Lower leg skin (tissue), 3 donors: ENCODE results near the gene SV2C.

Experiments used
- CTCF ChIP-seq, 3 donors: fragments of 450-650 bp; IDR thresholded peaks; one replicate each; pipeline ENCODE4 v1.5.1; 2016; ENCODE audit warnings: antibody characterized with exemption in 3 of 3, mild to moderate bottlenecking in 3 of 3, moderate library complexity in 2 of 3
- POLR2A ChIP-seq, 2 donors: fragments of 450-650 bp; IDR thresholded peaks; one replicate each; pipeline ENCODE4 v1.6.1; 2016 to 2017; ENCODE audit warnings: antibody characterized with exemption in 2 of 2, mild to moderate bottlenecking in 1 of 2, moderate library complexity in 1 of 2

GRCh38 chr5:76154009-76154690 lies 71.0 kb downstream of the SV2C start:
- TF ChIP-seq CTCF (IDR thresholded peaks at IDR 0.05) (no peak), POLR2A (IDR thresholded peaks at IDR 0.05) (no peak)
